Activated CD4-positive, alpha-beta T cell treated with anti-CD3 and anti-CD28 coated beads, Interleukin-10, Interleukin-2, amounts not matched to agents 100 ng/mL and 50 ng/mL, durations not matched to agents 16 hours and 8 hours (primary cell): ENCODE results near the gene KRT35.
"Not testable (repeated sequence)": the region's sequence is repeated elsewhere in the genome, so short reads cannot be mapped to it uniquely, and the experiment has no call there.

Source experiments
- DNase-seq: peaks from one replicate; pipeline ENCODE4 v3.0.0-alpha.2; 2020

Gene KRT35

GRCh38 chr17:41452281-41452680 lies 28.7 kb downstream of the KRT35 start:
- no peak for DNase-seq

- no peak for DNase-seq
These were observed 29.7 kb downstream of the KRT35 start for GRCh38 chr17:41451154-41451728.

GRCh38 chr17:41449008-41449407 lies 31.9 kb downstream of the KRT35 start:
- DNase-seq = no peak

GRCh38 chr17:41448506-41448905 lies 32.4 kb downstream of the KRT35 start:
- no peak for DNase-seq

- no peak for DNase-seq
These were observed 34.1 kb downstream of the KRT35 start for GRCh38 chr17:41446806-41447205.

GRCh38 chr17:41444640-41445039 lies 36.3 kb downstream of the KRT35 start:
- DNase-seq = no peak

- no peak for DNase-seq
These were observed 36.8 kb downstream of the KRT35 start for GRCh38 chr17:41444186-41444585.

- DNase-seq = no peak
These were observed 38.2 kb downstream of the KRT35 start for GRCh38 chr17:41442739-41443138.

GRCh38 chr17:41440531-41441033 lies 40.4 kb downstream of the KRT35 start, which contains the start of gene KRT38:
Gene KRT38, minus strand, starts transcription at chr17:41440983. Its CDS starts 62 bp downstream, at chr17:41440921.
- DNase-seq = no peak

- DNase-seq = no peak
These were observed 41.6 kb downstream of the KRT35 start for GRCh38 chr17:41439375-41439774.

GRCh38 chr17:41437769-41438168 lies 43.2 kb downstream of the KRT35 start:
- DNase-seq = no peak

GRCh38 chr17:41437254-41437653 lies 43.7 kb downstream of the KRT35 start:
- DNase-seq = no peak

GRCh38 chr17:41434415-41434814 lies 46.5 kb downstream of the KRT35 start:
- no peak for DNase-seq

- DNase-seq = no peak
These were observed 46.9 kb downstream of the KRT35 start for GRCh38 chr17:41434005-41434404.

GRCh38 chr17:41433586-41433985 lies 47.4 kb downstream of the KRT35 start:
- no peak for DNase-seq

GRCh38 chr17:41430376-41430775 lies 50.6 kb downstream of the KRT35 start:
- not testable (repeated sequence) for DNase-seq

GRCh38 chr17:41429667-41430066 lies 51.3 kb downstream of the KRT35 start:
- DNase-seq = no peak

- no peak for DNase-seq
These were observed 52.2 kb downstream of the KRT35 start for GRCh38 chr17:41428591-41429291.
